Measurements from ENCODE around the gene CCNB1. TPM values are rescaled to one million over a fixed set of nuclear protein-coding genes. Genes with fewer than 3 reads are reported as not detected.

The CCNB1 gene
- total RNA-seq, 1 donor from 2014 or later, result 42.7 TPM

- no peak overlapping the region for H3K4me3 Mint-ChIP-seq (ENCODE audit: unreplicated experiment)
- no peak overlapping the region for H3K27ac Mint-ChIP-seq (ENCODE audit: unreplicated experiment)
- peaks cover 3% of the 10 kb centered on the region for H3K4me1 Mint-ChIP-seq (ENCODE audit: unreplicated experiment)
- no peaks in the 10 kb centered on the region for H3K36me3 Mint-ChIP-seq (ENCODE audit: low read depth, unreplicated experiment)
- H3K9me3 Mint-ChIP-seq (ENCODE audit: unreplicated experiment), result no peaks in the 10 kb centered on the region
- peaks cover 5% of the 10 kb centered on the region for H3K27me3 Mint-ChIP-seq (ENCODE audit: unreplicated experiment)
- no peak for TF ChIP-seq CTCF (IDR thresholded peaks at IDR 0.05; ENCODE audit: unreplicated experiment)
- DNase-seq (ENCODE audit: low spot score), result no peak
Observed at GRCh38 chr5:69184621-69185020, 17.7 kb downstream of the CCNB1 start.

- Mint-ChIP-seq H3K27ac (ENCODE audit: unreplicated experiment) (peak overlapping the region; percentile 80), H3K9me3 (ENCODE audit: unreplicated experiment) (no peaks in the 10 kb centered on the region), H3K4me3 (ENCODE audit: unreplicated experiment) (peak overlapping the region; percentile 78), H3K4me1 (ENCODE audit: unreplicated experiment) (peaks cover 3% of the 10 kb centered on the region), H3K27me3 (ENCODE audit: unreplicated experiment) (peaks cover 5% of the 10 kb centered on the region), H3K36me3 (ENCODE audit: low read depth, unreplicated experiment) (no peaks in the 10 kb centered on the region)
- no peak for TF ChIP-seq CTCF (IDR thresholded peaks at IDR 0.05; ENCODE audit: unreplicated experiment)
- no peak for DNase-seq (ENCODE audit: low spot score)
Observed at GRCh38 chr5:69187342-69187741, 20.4 kb downstream of the CCNB1 start.

GRCh38 chr5:69188811-69189161 lies 21.8 kb downstream of the CCNB1 start:
- no peak for TF ChIP-seq CTCF (IDR thresholded peaks at IDR 0.05; ENCODE audit: unreplicated experiment)
- Mint-ChIP-seq H3K27me3 (ENCODE audit: unreplicated experiment) (peaks cover 5% of the 10 kb centered on the region), H3K4me3 (ENCODE audit: unreplicated experiment) (peak overlapping the region; percentile 97), H3K36me3 (ENCODE audit: low read depth, unreplicated experiment) (no peaks in the 10 kb centered on the region), H3K4me1 (ENCODE audit: unreplicated experiment) (peaks cover 3% of the 10 kb centered on the region), H3K9me3 (ENCODE audit: unreplicated experiment) (no peaks in the 10 kb centered on the region), H3K27ac (ENCODE audit: unreplicated experiment) (peak overlapping the region; percentile 99)
- DNase-seq (ENCODE audit: low spot score), result peak; percentile 6

GRCh38 chr5:69189162-69190086 lies 22.5 kb downstream of the CCNB1 start, which contains the start of gene CENPH:
Gene CENPH, plus strand, starts transcription at chr5:69189583. Its CDS starts 52 bp downstream, at chr5:69189635.
- Mint-ChIP-seq H3K36me3 (ENCODE audit: low read depth, unreplicated experiment) (no peaks in the 10 kb centered on the region), H3K27ac (ENCODE audit: unreplicated experiment) (peak within 1 kb of the TSS; percentile 99), H3K9me3 (ENCODE audit: unreplicated experiment) (no peaks in the 10 kb centered on the region), H3K4me3 (ENCODE audit: unreplicated experiment) (peak within 1 kb of the TSS; percentile 97), H3K27me3 (ENCODE audit: unreplicated experiment) (peaks cover 5% of the 10 kb centered on the region), H3K4me1 (ENCODE audit: unreplicated experiment) (peaks cover 3% of the 10 kb centered on the region)
- TF ChIP-seq CTCF (IDR thresholded peaks at IDR 0.05; ENCODE audit: unreplicated experiment), result no peak
- peak; percentile 94 for DNase-seq (ENCODE audit: low spot score)

GRCh38 chr5:69202497-69202896 lies 35.5 kb downstream of the CCNB1 start:
- Mint-ChIP-seq H3K4me3 (ENCODE audit: unreplicated experiment) (no peak overlapping the region), H3K27me3 (ENCODE audit: unreplicated experiment) (no peaks in the 10 kb centered on the region), H3K4me1 (ENCODE audit: unreplicated experiment) (no peaks in the 10 kb centered on the region), H3K9me3 (ENCODE audit: unreplicated experiment) (no peaks in the 10 kb centered on the region), H3K36me3 (ENCODE audit: low read depth, unreplicated experiment) (no peaks in the 10 kb centered on the region), H3K27ac (ENCODE audit: unreplicated experiment) (no peak overlapping the region)
- no peak for TF ChIP-seq CTCF (IDR thresholded peaks at IDR 0.05; ENCODE audit: unreplicated experiment)
- no peak for DNase-seq (ENCODE audit: low spot score)

All from endothelial cell (in vitro differentiated cells).